SK-N-SH (cell line): Measurements from ENCODE around the gene DNAH10. TPM values are rescaled to one million over a fixed set of nuclear protein-coding genes. Genes with fewer than 3 reads are reported as not detected.

ENCODE experiments used
- CTCF ChIA-PET: fragments of 300-600, 350-600 bp; formaldehyde crosslinking; extraction: SDS; loops from one replicate; lab custom pipeline; 2021; lab: Yijun Ruan, JAX
- POLR2A ChIA-PET: fragments of 350-600 bp; sonication (Branson Sonifier 250); formaldehyde crosslinking; extraction: SDS; loops from one replicate; lab custom pipeline; 2020; ENCODE audit warnings: antibody characterized with exemption, inconsistent platforms; lab: Yijun Ruan, JAX
- DNase-seq: peaks from one replicate; pipeline ENCODE4 v3.0.0; 2012
- H2AFZ ChIP-seq: fragments of 200-600 bp; sonication (generic); 2 replicates; pipeline ENCODE4 v1.8.1; 2016; ENCODE audit warnings: antibody characterized with exemption, mild to moderate bottlenecking, low read depth
- H3F3A ChIP-seq: fragments of 200-600 bp; sonication (generic); replicated peaks from 2 replicates; pipeline ENCODE3; 2016; ENCODE audit warnings: antibody characterized with exemption, mild to moderate bottlenecking; ENCODE audit not compliant: insufficient read depth
- H3K27ac ChIP-seq, 2 experiments: fragments of 200-500 bp in 1 of 2; fragments of 200-600 bp in 1 of 2; sonication (Bioruptor generic) in 1 of 2; sonication (generic), shearing (Covaris generic) in 1 of 2; 2 replicates each; pipeline versions ENCODE4 v1.5.1 to v1.6.1; 2014 to 2016; ENCODE audit warnings: low read depth in 2 of 2, inconsistent platforms in 1 of 2, low read length in 1 of 2, mild to moderate bottlenecking in 1 of 2, mixed read lengths in 1 of 2
- H3K27me3 ChIP-seq: fragments of 200-600 bp; sonication (generic), shearing (Covaris generic); 2 replicates; pipeline ENCODE4 v1.6.1; 2016; ENCODE audit warnings: mixed run types; ENCODE audit not compliant: insufficient read depth
- H3K36me3 ChIP-seq, 2 experiments: fragments of 200-500 bp in 1 of 2; fragments of 200-600 bp in 1 of 2; sonication (Bioruptor generic) in 1 of 2; sonication (generic) in 1 of 2; replicated peaks in 1 of 2; 2 replicates each; pipeline versions ENCODE3 to v1.5.1; 2014 to 2016; ENCODE audit warnings: low read length in 1 of 2, mild to moderate bottlenecking in 1 of 2; ENCODE audit not compliant: insufficient read depth in 2 of 2, control insufficient read depth in 1 of 2
- H3K4me1 ChIP-seq, 2 experiments: fragments of 200-500 bp in 1 of 2; fragments of 200-600 bp in 1 of 2; sonication (Bioruptor generic) in 1 of 2; sonication (generic), shearing (Covaris generic) in 1 of 2; 2 replicates each; pipeline versions ENCODE4 v1.5.1 to v1.6.1; 2014 to 2016; ENCODE audit warnings: low read depth in 1 of 2, low read length in 1 of 2, mixed run types in 1 of 2; ENCODE audit not compliant: insufficient read depth in 2 of 2, control insufficient read depth in 1 of 2
- H3K4me2 ChIP-seq: fragments of 200-600 bp; sonication (generic), shearing (Covaris generic); 2 replicates; pipeline ENCODE4 v1.6.1; 2017; ENCODE audit warnings: mixed run types
- H3K4me3 ChIP-seq, 2 experiments: fragments of 200-500 bp in 1 of 2; fragments of 200-600 bp in 1 of 2; sonication (Bioruptor generic) in 1 of 2; sonication (generic), shearing (Covaris generic) in 1 of 2; 2 replicates each; pipeline versions ENCODE4 v1.5.1 to v1.8.1; 2014 to 2016; ENCODE audit warnings: low read depth in 2 of 2, inconsistent platforms in 1 of 2, low read length in 1 of 2, mild to moderate bottlenecking in 1 of 2, mixed read lengths in 1 of 2, moderate library complexity in 1 of 2
- H3K79me2 ChIP-seq: fragments of 200-600 bp; sonication (generic); 2 replicates; pipeline ENCODE4 v1.8.1; 2017; ENCODE audit warnings: mild to moderate bottlenecking; ENCODE audit not compliant: insufficient read depth
- H3K9ac ChIP-seq: fragments of 200-600 bp; sonication (generic); 2 replicates; pipeline ENCODE4 v1.6.1; 2017; ENCODE audit warnings: mixed run types
- H3K9me2 ChIP-seq: fragments of 200-600 bp; sonication (generic); 2 replicates; pipeline ENCODE4 v1.6.1; 2017; ENCODE audit warnings: mixed run types
- H3K9me3 ChIP-seq: fragments of 200-600 bp; sonication (generic); 2 replicates; pipeline ENCODE4 v1.6.1; 2017; ENCODE audit warnings: mixed run types, mild to moderate bottlenecking, moderate library complexity
- H4K20me1 ChIP-seq: fragments of 200-600 bp; sonication (generic); 2 replicates; pipeline ENCODE4 v1.6.1; 2017; ENCODE audit warnings: mild to moderate bottlenecking, mixed run types; ENCODE audit not compliant: insufficient read depth
- CTCF ChIP-seq: fragments of 200-600 bp; sonication (generic); IDR thresholded peaks from 2 replicates; pipeline ENCODE4 v1.6.1; 2017; ENCODE audit warnings: antibody characterized with exemption, mild to moderate bottlenecking, moderate library complexity
- ELF1 ChIP-seq: IDR thresholded peaks from 2 replicates; pipeline ENCODE4 v1.4.0; 2012
- FOSL2 ChIP-seq: IDR thresholded peaks from 2 replicates; pipeline ENCODE4 v1.4.0; 2012; ENCODE audit warnings: low read depth, mild to moderate bottlenecking, moderate library complexity, borderline replicate concordance
- FOXJ3 ChIP-seq: sonication (generic); formaldehyde crosslinking; IDR thresholded peaks from 2 replicates; pipeline ENCODE4 v1.5.1; 2020; ENCODE audit warnings: mild to moderate bottlenecking, missing genetic modification reagents
- GABPA ChIP-seq: IDR thresholded peaks from 2 replicates; pipeline ENCODE4 v1.4.0; 2012; ENCODE audit warnings: low read depth, mild to moderate bottlenecking
- GATA2 ChIP-seq: sonication (generic); formaldehyde crosslinking; IDR thresholded peaks from 2 replicates; pipeline ENCODE4 v1.5.0; 2020; ENCODE audit warnings: mild to moderate bottlenecking, missing genetic modification reagents
- IRF3 ChIP-seq: fragments of 150-350 bp; IDR thresholded peaks from 2 replicates; pipeline ENCODE4 v1.6.1; 2016; ENCODE audit warnings: mild to moderate bottlenecking, low read depth, low read length
- MAX ChIP-seq: IDR thresholded peaks from 2 replicates; pipeline ENCODE4 v1.4.0; 2012; ENCODE audit warnings: low read depth
- MEF2A ChIP-seq: IDR thresholded peaks from 2 replicates; pipeline ENCODE4 v1.4.0; 2012; ENCODE audit warnings: low read depth, borderline replicate concordance
- NRF1 ChIP-seq: IDR thresholded peaks from 2 replicates; pipeline ENCODE4 v1.6.1; 2012; ENCODE audit warnings: low read depth, mild to moderate bottlenecking, low read length
- PBX3 ChIP-seq: IDR thresholded peaks from 2 replicates; pipeline ENCODE4; 2012
- RAD21 ChIP-seq: IDR thresholded peaks from 2 replicates; pipeline ENCODE4 v1.6.1; 2012; ENCODE audit warnings: mild to moderate bottlenecking, low read length
- RFX5 ChIP-seq: IDR thresholded peaks from 2 replicates; pipeline ENCODE4 v1.6.1; 2012; ENCODE audit warnings: mild to moderate bottlenecking, improper control_type of control experiment, low read length
- SIN3A ChIP-seq: IDR thresholded peaks from 2 replicates; pipeline ENCODE4 v1.6.1; 2012; ENCODE audit warnings: low read depth, mild to moderate bottlenecking, low read length, moderate library complexity, borderline replicate concordance
- TAF1 ChIP-seq: IDR thresholded peaks from 2 replicates; pipeline ENCODE4 v1.6.1; 2012; ENCODE audit warnings: low read depth, mild to moderate bottlenecking, low read length, moderate library complexity, borderline replicate concordance
- TEAD4 ChIP-seq: IDR thresholded peaks from 2 replicates; pipeline ENCODE4 v1.4.0; 2012; ENCODE audit warnings: mild to moderate bottlenecking, borderline replicate concordance; ENCODE audit not compliant: insufficient read depth
- USF1 ChIP-seq: IDR thresholded peaks from 2 replicates; pipeline ENCODE4 v1.4.0; 2012; ENCODE audit warnings: low read depth, borderline replicate concordance
- ZBTB33 ChIP-seq: IDR thresholded peaks from 2 replicates; pipeline ENCODE4 v1.4.0; 2012; ENCODE audit warnings: low read depth, borderline replicate concordance
- WGBS: methylation state at CpG from one replicate; pipeline ENCODE4 v1.1.6; 2017; ENCODE audit warnings: low lambda C conversion rate; 5-methylcytosine and 5-hydroxymethylcytosine counted together
- polyA plus RNA-seq, 3 experiments: library from polyadenylated mRNA; depleted of rRNA; stranded (reverse); fragments of >200 nt; gene quantifications; 2 replicates each; pipeline ENCODE4 v1.2.3, GENCODE V29; 2012

Gene DNAH10
- polyA plus RNA-seq, 1 of the 3 experiments (the other 2 are of a cell fraction), result 0.13 TPM

GRCh38 chr12:123839826-123840225 lies 77.7 kb downstream of the DNAH10 start (continued):
- TF ChIP-seq ZBTB33 (no peak), USF1 (no peak), RFX5 (no peak), FOXJ3 (peak; percentile 83; the same call in 1 of the 2 replicates), TEAD4 (no peak), IRF3 (no peak), MEF2A (no peak), FOSL2 (no peak), SIN3A (no peak), NRF1 (no peak), PBX3 (no peak), RAD21 (peak; percentile 10; the same call in 1 of the 2 replicates), GATA2 (peak; percentile 93), MAX (no peak)

GRCh38 chr12:123840765-123841425 lies 78.8 kb downstream of the DNAH10 start:
- no peaks in the 10 kb centered on the region for H3K9me2 ChIP-seq
- no peak overlapping the region for H3K4me2 ChIP-seq
- no peak for DNase-seq
- no peak overlapping the region for H3K4me3 ChIP-seq
- H3K9me3 ChIP-seq, result no peaks in the 10 kb centered on the region
- peak overlapping the region in 1 of 2 experiments; percentile 11; a peak in 1 of 4 replicates for H3K27ac ChIP-seq
- 79% methylated on average over 16 of the region's 16 CpGs for WGBS
- H2AFZ ChIP-seq, result no peak overlapping the region
- TF ChIP-seq USF1, result no peak
- TF ChIP-seq TAF1, result no peak
- TF ChIP-seq FOXJ3, result no peak
- no peak for TF ChIP-seq TEAD4
- TF ChIP-seq IRF3, result no peak
- no peak for TF ChIP-seq MAX
- no peak for TF ChIP-seq ELF1
- no peak for TF ChIP-seq GATA2
- TF ChIP-seq GABPA, result no peak
- no peak for TF ChIP-seq CTCF
- H4K20me1 ChIP-seq, result no peaks in the 10 kb centered on the region
- no peaks in the 10 kb centered on the region for H3K27me3 ChIP-seq
- no peak overlapping the region for H3K9ac ChIP-seq
- H3K79me2 ChIP-seq, result no peaks in the 10 kb centered on the region
- CTCF ChIA-PET, result no interaction called here
- no peaks in the 10 kb centered on the region for H3K4me1 ChIP-seq
- no peaks in the 10 kb centered on the region for H3K36me3 ChIP-seq
- POLR2A ChIA-PET, result no interaction called here
- H3F3A ChIP-seq, result no peaks in the 10 kb centered on the region
